Caco-2 (cell line): ENCODE measurements around the gene NBPF3. TPM values are rescaled to one million over a fixed set of nuclear protein-coding genes. Genes with fewer than 3 reads are reported as not detected.

Experiments
- BruUV-seq: library from RNA; stranded (reverse); fragments of 400-500 nt; replicated peaks from 2 replicates; lab custom pipeline; 2021; lab: Mats Ljungman, UMichigan
- CTCF ChIA-PET: fragments of 300-600 bp; sonication (Branson Sonifier 250); formaldehyde crosslinking; loops from one replicate; lab custom pipeline; 2022; ENCODE audit warnings: antibody characterized with exemption; lab: Charles Lee
- POLR2A ChIA-PET: fragments of 300-600 bp; sonication (Branson Sonifier 250); formaldehyde crosslinking; loops from one replicate; lab custom pipeline; 2022; ENCODE audit warnings: antibody characterized with exemption; lab: Charles Lee
- DNase-seq, 2 experiments: peaks; one replicate each; pipeline versions ENCODE4 v3.0.0 to v3.0.0-alpha.2; 2020 to 2022
- H3K27me3 ChIP-seq: replicated peaks from 2 replicates; pipeline ENCODE4 v1.6.0; 2011; ENCODE audit warnings: low read length; ENCODE audit not compliant: control insufficient read depth, insufficient read depth
- H3K36me3 ChIP-seq: 2 replicates; pipeline ENCODE4 v1.5.1; 2011; ENCODE audit warnings: low read length; ENCODE audit not compliant: control insufficient read depth, insufficient read depth
- H3K4me1 ChIP-seq: fragments of 250-450 bp; sonication (Bioruptor Pico); 2 replicates; pipeline ENCODE4 v1.5.1; 2020; ENCODE audit warnings: mild to moderate bottlenecking
- H3K4me3 ChIP-seq: 2 replicates; pipeline ENCODE4 v1.5.1; 2011; ENCODE audit warnings: low read depth, mild to moderate bottlenecking, control low read depth, low read length
- H3K9me3 ChIP-seq: fragments of 250-450 bp; sonication (Bioruptor Pico); 2 replicates; pipeline ENCODE4 v1.5.1; 2020; ENCODE audit warnings: mild to moderate bottlenecking, moderate library complexity
- H3K27ac Mint-ChIP-seq: one replicate; pipeline ENCODE4 v1.8.0; 2022; ENCODE audit warnings: mixed read lengths; ENCODE audit not compliant: unreplicated experiment
- H3K27me3 Mint-ChIP-seq: one replicate; pipeline ENCODE4 v1.8.0; 2022; ENCODE audit warnings: mixed read lengths; ENCODE audit not compliant: insufficient read depth, unreplicated experiment
- H3K36me3 Mint-ChIP-seq: one replicate; pipeline ENCODE4 v1.8.0; 2022; ENCODE audit warnings: mild to moderate bottlenecking, mixed read lengths; ENCODE audit not compliant: insufficient read depth, unreplicated experiment
- H3K4me1 Mint-ChIP-seq: one replicate; pipeline ENCODE4 v1.8.0; 2022; ENCODE audit warnings: low read depth, mixed read lengths; ENCODE audit not compliant: unreplicated experiment
- H3K4me3 Mint-ChIP-seq: one replicate; pipeline ENCODE4 v1.8.0; 2022; ENCODE audit warnings: mild to moderate bottlenecking, moderate library complexity, mixed read lengths; ENCODE audit not compliant: unreplicated experiment
- H3K9me3 Mint-ChIP-seq: one replicate; pipeline ENCODE4 v1.8.0; 2022; ENCODE audit warnings: mixed read lengths; ENCODE audit not compliant: unreplicated experiment
- CTCF ChIP-seq, 2 experiments: fragments of 200-600 bp in 1 of 2; IDR thresholded peaks; 1 replicate in 1 of 2; 2 replicates in 1 of 2; pipeline versions ENCODE4 v1.5.1 to v1.8.0; 2011 to 2022; ENCODE audit warnings: antibody characterized with exemption in 1 of 2, control low read depth in 1 of 2, inconsistent platforms in 1 of 2, low read depth in 1 of 2, low read length in 1 of 2, mild to moderate bottlenecking in 1 of 2, moderate library complexity in 1 of 2; ENCODE audit not compliant: insufficient read depth in 1 of 2, severe bottlenecking in 1 of 2, unreplicated experiment in 1 of 2
- intact Hi-C: fragments of 100-400 bp; cut with micrococcal nuclease; formaldehyde crosslinking; loops from one replicate; pipeline ENCODE4 v1.10.0; 2022; ENCODE audit not compliant: unreplicated experiment
- total RNA-seq: library from RNA; stranded (reverse); gene quantifications from 2 replicates; pipeline ENCODE4 v1.2.3, GENCODE V29; 2022

NBPF3 gene
- total RNA-seq, 1 experiment from 2014 or later, result 14.9 TPM

GRCh38 chr1:21496063-21496462 lies 56.1 kb downstream of the NBPF3 start:
- POLR2A ChIA-PET, result no interaction called here
- no peaks in the 10 kb centered on the region for H3K9me3 Mint-ChIP-seq
- Histone ChIP-seq H3K9me3 (peaks cover 5% of the 10 kb centered on the region; the same call in 1 of the 2 replicates), H3K36me3 (no peaks in the 10 kb centered on the region), H3K4me3 (no peak overlapping the region), H3K27me3 (no peaks in the 10 kb centered on the region), H3K4me1 (peaks cover 4% of the 10 kb centered on the region; the same call in 1 of the 2 replicates)
- no peak overlapping the region for H3K4me3 Mint-ChIP-seq
- H3K4me1 Mint-ChIP-seq, result no peaks in the 10 kb centered on the region
- DNase-seq, result no peak
- H3K27me3 Mint-ChIP-seq, result no peaks in the 10 kb centered on the region
- intact Hi-C loops, result no loop called here
- CTCF ChIA-PET, result no interaction called here
- H3K36me3 Mint-ChIP-seq, result no peaks in the 10 kb centered on the region
- no peak overlapping the region for H3K27ac Mint-ChIP-seq
- TF ChIP-seq CTCF (IDR thresholded peaks at IDR 0.05; ENCODE audit: insufficient read depth in 1 of 2, low read depth in 1 of 2, low read length in 1 of 2, severe bottlenecking in 1 of 2, unreplicated experiment in 1 of 2), result no peak
- BruUV-seq, result no TSS peak

- Histone ChIP-seq H3K27me3 (no peaks in the 10 kb centered on the region), H3K4me3 (no peak overlapping the region), H3K36me3 (no peaks in the 10 kb centered on the region), H3K4me1 (peaks cover 4% of the 10 kb centered on the region; the same call in 1 of the 2 replicates), H3K9me3 (peaks cover 5% of the 10 kb centered on the region; the same call in 1 of the 2 replicates)
- intact Hi-C loops, result no loop called here
- Mint-ChIP-seq H3K4me1 (no peaks in the 10 kb centered on the region), H3K4me3 (no peak overlapping the region), H3K27ac (no peak overlapping the region), H3K27me3 (no peaks in the 10 kb centered on the region), H3K36me3 (no peaks in the 10 kb centered on the region), H3K9me3 (no peaks in the 10 kb centered on the region)
- DNase-seq, result no peak
- ChIA-PET CTCF (no interaction called here), POLR2A (no interaction called here)
- BruUV-seq, result no TSS peak
- no peak for TF ChIP-seq CTCF (IDR thresholded peaks at IDR 0.05; ENCODE audit: insufficient read depth in 1 of 2, low read depth in 1 of 2, low read length in 1 of 2, severe bottlenecking in 1 of 2, unreplicated experiment in 1 of 2)
These were observed 56.9 kb downstream of the NBPF3 start for GRCh38 chr1:21496886-21497285.

GRCh38 chr1:21497466-21498061 lies 57.6 kb downstream of the NBPF3 start:
- no peaks in the 10 kb centered on the region for H3K27me3 Mint-ChIP-seq
- H3K27me3 ChIP-seq, result no peaks in the 10 kb centered on the region
- H3K9me3 ChIP-seq, result peaks cover 5% of the 10 kb centered on the region; the same call in 1 of the 2 replicates
- peak in 1 of 2 experiments; percentile 43 for TF ChIP-seq CTCF (IDR thresholded peaks at IDR 0.05; ENCODE audit: insufficient read depth in 1 of 2, low read depth in 1 of 2, low read length in 1 of 2, severe bottlenecking in 1 of 2, unreplicated experiment in 1 of 2)
- peaks cover 4% of the 10 kb centered on the region; the same call in 1 of the 2 replicates for H3K4me1 ChIP-seq
- H3K36me3 ChIP-seq, result no peaks in the 10 kb centered on the region
- DNase-seq, result peak in 1 of 2 experiments; percentile 51
- POLR2A ChIA-PET, result no interaction called here
- intact Hi-C loops, result no loop called here
- no peak overlapping the region for H3K4me3 Mint-ChIP-seq
- no peaks in the 10 kb centered on the region for H3K4me1 Mint-ChIP-seq
- H3K4me3 ChIP-seq, result no peak overlapping the region
- no peaks in the 10 kb centered on the region for H3K9me3 Mint-ChIP-seq
- CTCF ChIA-PET, result no interaction called here
- BruUV-seq, result no TSS peak
- no peaks in the 10 kb centered on the region for H3K36me3 Mint-ChIP-seq
- H3K27ac Mint-ChIP-seq, result no peak overlapping the region
